Esophagus squamous epithelium (tissue), 4 donors: ENCODE results near the gene ZNF787.
A peak's percentile ranks its signal among the peaks of the same experiment; 100 is the strongest.

Experiments used
- POLR2A ChIP-seq, 4 donors: fragments of 450-650 bp; IDR thresholded peaks; one replicate each; pipeline ENCODE4 v1.6.1; 2017; ENCODE audit warnings: antibody characterized with exemption in 4 of 4, mild to moderate bottlenecking in 4 of 4, moderate library complexity in 3 of 4
- TF ChIP-seq, protein P1 (sequence below), 6 experiments: fragments of 450-650 bp in 4 of 6; fragments of 200-600 bp in 2 of 6; sonication (generic) in 2 of 6; IDR thresholded peaks; one replicate each; pipeline ENCODE4 v1.5.1; 2016 to 2019; ENCODE audit warnings: antibody characterized with exemption in 6 of 6, mild to moderate bottlenecking in 4 of 6, moderate library complexity in 4 of 6

DNA sequence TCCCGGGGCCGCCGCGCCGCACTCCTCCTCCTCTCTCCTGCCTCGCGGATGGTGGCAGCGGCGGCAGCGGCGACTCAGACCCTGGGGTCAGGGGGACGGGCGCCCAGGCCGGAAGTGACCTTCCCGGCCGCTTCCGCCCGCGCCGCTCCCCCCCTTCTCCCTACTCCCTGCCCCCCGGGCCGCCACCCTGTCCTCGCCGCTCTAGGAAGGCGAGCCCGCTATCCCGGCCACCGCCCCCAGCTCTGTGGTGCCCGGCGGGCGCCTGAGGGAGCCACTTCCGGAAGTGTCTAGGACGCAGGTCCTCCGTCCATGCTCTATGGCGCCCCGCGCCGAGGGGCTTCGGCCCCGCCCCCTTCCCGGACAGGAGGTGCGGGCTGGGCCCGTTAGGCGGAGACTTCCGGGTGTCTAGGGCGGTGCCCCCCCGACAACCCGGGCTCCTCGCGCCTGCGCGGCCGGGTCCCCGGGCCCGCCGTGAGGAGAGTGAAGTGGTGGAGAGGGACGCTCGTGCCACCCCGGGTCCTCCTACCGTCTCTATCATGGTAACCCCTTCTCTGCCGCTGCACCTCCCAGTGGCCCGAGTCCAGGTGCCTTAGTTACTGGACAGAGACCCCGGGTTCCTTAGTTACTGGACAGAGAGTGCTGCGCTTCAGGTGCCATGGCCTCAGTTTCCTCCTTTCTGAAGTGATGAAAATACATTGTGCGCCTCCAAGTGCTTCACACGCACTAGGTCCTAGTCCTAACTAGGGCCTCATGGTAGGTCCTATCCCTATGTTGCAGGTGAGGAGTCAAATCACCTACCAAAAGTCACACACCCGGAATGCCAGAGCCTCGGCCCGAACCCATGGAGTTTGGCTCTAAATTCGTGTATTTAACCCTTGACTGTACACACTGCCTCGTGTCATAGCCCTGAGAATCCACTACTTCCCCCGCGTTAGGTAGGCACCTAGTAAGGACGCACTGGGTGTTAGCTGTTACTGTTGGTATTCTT lies at the start of gene ZNF787:
- TF ChIP-seq, protein P1, sequence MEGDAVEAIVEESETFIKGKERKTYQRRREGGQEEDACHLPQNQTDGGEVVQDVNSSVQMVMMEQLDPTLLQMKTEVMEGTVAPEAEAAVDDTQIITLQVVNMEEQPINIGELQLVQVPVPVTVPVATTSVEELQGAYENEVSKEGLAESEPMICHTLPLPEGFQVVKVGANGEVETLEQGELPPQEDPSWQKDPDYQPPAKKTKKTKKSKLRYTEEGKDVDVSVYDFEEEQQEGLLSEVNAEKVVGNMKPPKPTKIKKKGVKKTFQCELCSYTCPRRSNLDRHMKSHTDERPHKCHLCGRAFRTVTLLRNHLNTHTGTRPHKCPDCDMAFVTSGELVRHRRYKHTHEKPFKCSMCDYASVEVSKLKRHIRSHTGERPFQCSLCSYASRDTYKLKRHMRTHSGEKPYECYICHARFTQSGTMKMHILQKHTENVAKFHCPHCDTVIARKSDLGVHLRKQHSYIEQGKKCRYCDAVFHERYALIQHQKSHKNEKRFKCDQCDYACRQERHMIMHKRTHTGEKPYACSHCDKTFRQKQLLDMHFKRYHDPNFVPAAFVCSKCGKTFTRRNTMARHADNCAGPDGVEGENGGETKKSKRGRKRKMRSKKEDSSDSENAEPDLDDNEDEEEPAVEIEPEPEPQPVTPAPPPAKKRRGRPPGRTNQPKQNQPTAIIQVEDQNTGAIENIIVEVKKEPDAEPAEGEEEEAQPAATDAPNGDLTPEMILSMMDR (IDR thresholded peaks at IDR 0.05), result peak in 1 of 6 experiments; percentile 42
- peak in 2 of 4 donors; percentile 26 to 60 for TF ChIP-seq POLR2A (IDR thresholded peaks at IDR 0.05)
